ENCODE measurements around the gene CDK9. TPM values are rescaled to one million over a fixed set of nuclear protein-coding genes. Genes with fewer than 3 reads are reported as not detected.

Gene CDK9
- total RNA-seq, 1 experiment from 2014 or later, result 68.0 TPM

DNA sequence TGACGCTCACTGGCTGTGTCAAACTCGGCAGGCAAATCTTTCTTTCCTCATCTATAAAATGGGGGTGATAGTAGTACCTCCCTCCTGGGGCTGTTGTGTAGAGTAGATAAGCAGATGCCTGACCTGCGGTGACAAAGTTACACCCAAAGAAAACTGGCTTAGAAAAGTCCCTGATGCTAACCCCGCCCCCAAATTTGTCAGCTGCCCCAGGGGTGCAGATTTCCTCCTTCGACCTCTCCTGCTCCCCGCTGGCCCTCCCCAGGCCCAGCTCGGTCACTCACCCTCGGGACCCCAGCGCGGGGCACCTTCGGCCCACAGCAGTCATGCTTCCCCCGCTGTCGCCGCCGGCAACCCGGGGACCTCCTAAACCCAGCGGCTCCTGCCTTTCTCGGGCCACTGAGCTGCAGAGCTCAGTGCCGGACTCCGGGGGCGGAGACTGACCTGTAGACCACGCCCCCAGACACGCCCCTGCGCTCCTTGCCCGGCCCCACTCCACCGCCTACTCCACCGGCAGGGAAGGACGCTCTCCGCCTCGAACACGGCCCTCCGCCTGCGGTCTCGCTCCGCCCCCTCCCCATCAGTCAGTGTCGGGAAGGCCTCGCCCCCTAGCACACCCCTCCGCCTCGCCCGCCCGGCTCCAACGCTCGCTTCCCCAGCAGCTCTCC lies 14.8 kb upstream of the CDK9 start:
- CTCF ChIA-PET, result interaction anchor here (1.2 kb wide), 1 partner anchor 36 kb away, joined by 7 read pairs; the partner anchor contains the start of gene TOR2A
- Histone ChIP-seq H3K4me3 (ENCODE audit: low read depth, low read length, poor library complexity, severe bottlenecking) (peak overlapping the region; percentile 42), H3K4me1 (ENCODE audit: insufficient read depth, low read length, poor library complexity, severe bottlenecking) (peaks cover 7% of the 10 kb centered on the region), H3K27me3 (replicated peaks; ENCODE audit: insufficient read depth, low read depth, low read length, poor library complexity) (no peaks in the 10 kb centered on the region), H3K9me3 (ENCODE audit: low read depth, low read length, poor library complexity, severe bottlenecking) (no peaks in the 10 kb centered on the region), H3K27ac (ENCODE audit: low read depth, low read length, poor library complexity, severe bottlenecking) (no peak overlapping the region), H3K36me3 (ENCODE audit: insufficient read depth, low read length, poor library complexity, severe bottlenecking) (no peaks in the 10 kb centered on the region)
- DNase-seq (ENCODE audit: low spot score), result peak; percentile 99
- intact Hi-C loops (cut with micrococcal nuclease; ENCODE audit: unreplicated experiment), result no loop called here
- POLR2A ChIA-PET (ENCODE audit: low non-redundant PET), result interaction anchor here (0.7 kb wide), 1 partner anchor 22 kb away, joined by 7 read pairs; no protein-coding TSS in a partner anchor
- BruUV-seq (replicated peaks), result no TSS peak
- TF ChIP-seq EZH2 (IDR thresholded peaks at IDR 0.05; ENCODE audit: borderline replicate concordance, low read depth, low read length, poor library complexity, severe bottlenecking), result no peak
- TF ChIP-seq, protein P1, sequence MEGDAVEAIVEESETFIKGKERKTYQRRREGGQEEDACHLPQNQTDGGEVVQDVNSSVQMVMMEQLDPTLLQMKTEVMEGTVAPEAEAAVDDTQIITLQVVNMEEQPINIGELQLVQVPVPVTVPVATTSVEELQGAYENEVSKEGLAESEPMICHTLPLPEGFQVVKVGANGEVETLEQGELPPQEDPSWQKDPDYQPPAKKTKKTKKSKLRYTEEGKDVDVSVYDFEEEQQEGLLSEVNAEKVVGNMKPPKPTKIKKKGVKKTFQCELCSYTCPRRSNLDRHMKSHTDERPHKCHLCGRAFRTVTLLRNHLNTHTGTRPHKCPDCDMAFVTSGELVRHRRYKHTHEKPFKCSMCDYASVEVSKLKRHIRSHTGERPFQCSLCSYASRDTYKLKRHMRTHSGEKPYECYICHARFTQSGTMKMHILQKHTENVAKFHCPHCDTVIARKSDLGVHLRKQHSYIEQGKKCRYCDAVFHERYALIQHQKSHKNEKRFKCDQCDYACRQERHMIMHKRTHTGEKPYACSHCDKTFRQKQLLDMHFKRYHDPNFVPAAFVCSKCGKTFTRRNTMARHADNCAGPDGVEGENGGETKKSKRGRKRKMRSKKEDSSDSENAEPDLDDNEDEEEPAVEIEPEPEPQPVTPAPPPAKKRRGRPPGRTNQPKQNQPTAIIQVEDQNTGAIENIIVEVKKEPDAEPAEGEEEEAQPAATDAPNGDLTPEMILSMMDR (conservative IDR thresholded peaks at IDR 0.05; ENCODE audit: low read depth, low read length), result no peak

DNA sequence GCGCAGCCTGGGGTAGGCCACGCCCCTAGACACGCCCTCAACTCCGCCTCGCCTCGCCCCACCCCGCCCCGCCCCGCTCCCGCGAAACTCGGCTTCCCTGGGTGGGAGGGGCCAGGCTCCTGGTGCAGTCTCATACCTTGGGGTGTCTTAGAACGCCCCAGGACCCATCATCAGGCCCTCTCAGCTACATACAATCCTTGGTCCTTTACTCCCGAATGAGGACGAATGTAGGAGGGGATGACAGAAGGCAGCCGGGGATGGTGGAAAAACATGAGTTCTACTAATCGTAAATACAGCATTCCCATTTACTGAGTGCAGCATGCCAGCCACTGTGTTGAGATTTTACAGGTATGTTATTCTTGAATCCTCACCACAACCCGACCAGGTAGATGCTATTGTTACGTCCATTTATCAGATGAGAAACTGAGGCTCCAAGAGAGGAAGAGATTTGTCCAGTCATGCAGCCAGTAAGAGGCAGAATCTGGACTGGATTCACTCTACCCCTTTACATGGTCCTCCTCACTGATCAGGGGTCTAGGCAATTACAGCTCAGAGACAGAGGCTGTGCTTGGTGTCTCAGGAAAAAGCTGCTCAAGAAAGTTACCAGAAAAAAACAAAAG lies 14.2 kb upstream of the CDK9 start:
- no peaks in the 10 kb centered on the region for H3K27me3 ChIP-seq (replicated peaks; ENCODE audit: insufficient read depth, low read depth, low read length, poor library complexity)
- H3K36me3 ChIP-seq (ENCODE audit: insufficient read depth, low read length, poor library complexity, severe bottlenecking), result no peaks in the 10 kb centered on the region
- POLR2A ChIA-PET (ENCODE audit: low non-redundant PET), result interaction anchor here (0.6 kb wide), 1 partner anchor 13 kb away, joined by 3 read pairs; no protein-coding TSS in a partner anchor
- no peak overlapping the region for H3K27ac ChIP-seq (ENCODE audit: low read depth, low read length, poor library complexity, severe bottlenecking)
- peak overlapping the region; percentile 42 for H3K4me3 ChIP-seq (ENCODE audit: low read depth, low read length, poor library complexity, severe bottlenecking)
- CTCF ChIA-PET, result interaction anchor here (1.2 kb wide), 1 partner anchor 37 kb away, joined by 7 read pairs; the partner anchor contains the start of gene TOR2A
- no peak for TF ChIP-seq EZH2 (IDR thresholded peaks at IDR 0.05; ENCODE audit: borderline replicate concordance, low read depth, low read length, poor library complexity, severe bottlenecking)
- TF ChIP-seq, protein P1 (conservative IDR thresholded peaks at IDR 0.05; ENCODE audit: low read depth, low read length), result no peak
- DNase-seq (ENCODE audit: low spot score), result no peak
- H3K4me1 ChIP-seq (ENCODE audit: insufficient read depth, low read length, poor library complexity, severe bottlenecking), result peaks cover 7% of the 10 kb centered on the region
- BruUV-seq (replicated peaks), result no TSS peak
- H3K9me3 ChIP-seq (ENCODE audit: low read depth, low read length, poor library complexity, severe bottlenecking), result no peaks in the 10 kb centered on the region
- intact Hi-C loops (cut with micrococcal nuclease; ENCODE audit: unreplicated experiment), result no loop called here

DNA sequence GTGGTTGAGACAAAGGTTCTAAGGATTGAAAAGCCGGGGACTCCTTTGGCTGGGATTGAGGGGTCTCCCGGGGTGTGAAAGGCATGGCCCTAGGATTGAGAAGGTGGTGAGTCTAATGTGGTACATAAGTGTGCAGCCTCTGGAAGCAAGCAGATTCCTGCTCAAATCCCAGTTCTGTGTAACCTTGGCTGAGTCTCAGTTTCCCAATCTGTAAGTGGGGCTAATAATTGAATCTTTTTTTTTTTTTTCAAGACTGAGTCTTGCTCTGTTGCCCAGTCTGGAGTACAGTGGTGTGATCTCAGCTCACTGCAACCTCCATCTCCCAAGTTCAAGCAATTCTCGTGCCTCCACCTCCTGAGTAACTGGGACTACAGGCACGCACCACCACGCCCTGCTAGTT lies 13.2 kb upstream of the CDK9 start:
- no peak overlapping the region for H3K27ac ChIP-seq (ENCODE audit: low read depth, low read length, poor library complexity, severe bottlenecking)
- POLR2A ChIA-PET (ENCODE audit: low non-redundant PET), result interaction anchor here (0.6 kb wide), 1 partner anchor 12 kb away, joined by 3 read pairs; no protein-coding TSS in a partner anchor

More for the DNA sequence above, 13.2 kb upstream of the CDK9 start:
- CTCF ChIA-PET, result no interaction called here
- no peak overlapping the region for H3K4me3 ChIP-seq (ENCODE audit: low read depth, low read length, poor library complexity, severe bottlenecking)
- no peak for DNase-seq (ENCODE audit: low spot score)
- no peak for TF ChIP-seq EZH2 (IDR thresholded peaks at IDR 0.05; ENCODE audit: borderline replicate concordance, low read depth, low read length, poor library complexity, severe bottlenecking)
- TF ChIP-seq, protein P1 (conservative IDR thresholded peaks at IDR 0.05; ENCODE audit: low read depth, low read length), result no peak
- H3K9me3 ChIP-seq (ENCODE audit: low read depth, low read length, poor library complexity, severe bottlenecking), result no peaks in the 10 kb centered on the region
- BruUV-seq (replicated peaks), result no TSS peak
- H3K36me3 ChIP-seq (ENCODE audit: insufficient read depth, low read length, poor library complexity, severe bottlenecking), result no peaks in the 10 kb centered on the region
- intact Hi-C loops (cut with micrococcal nuclease; ENCODE audit: unreplicated experiment), result no loop called here
- H3K4me1 ChIP-seq (ENCODE audit: insufficient read depth, low read length, poor library complexity, severe bottlenecking), result peaks cover 7% of the 10 kb centered on the region
- H3K27me3 ChIP-seq (replicated peaks; ENCODE audit: insufficient read depth, low read depth, low read length, poor library complexity), result no peaks in the 10 kb centered on the region
